ENCODE measurements around the gene PFKFB3.

DNA sequence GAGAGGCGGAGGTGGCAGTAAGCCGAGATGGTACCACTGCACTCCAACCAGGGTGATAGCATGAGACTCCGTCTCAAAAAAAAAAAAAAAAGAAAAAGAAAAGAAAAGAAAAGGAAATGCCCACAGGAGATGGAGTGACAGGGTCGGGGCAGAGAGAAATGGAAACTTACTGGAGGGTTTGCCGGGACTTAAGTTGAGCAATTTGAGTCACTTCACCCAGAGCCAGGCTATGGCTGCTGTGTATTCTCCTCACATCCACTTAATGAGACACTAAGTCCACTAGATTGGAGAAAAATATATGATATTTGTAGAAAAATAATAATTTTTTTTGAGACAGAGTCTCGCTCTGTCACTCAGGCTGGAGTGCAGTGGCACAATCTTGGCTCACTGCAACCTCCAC is 4.6 kb upstream of the PFKFB3 start:
- TF ChIP-seq, protein P1, sequence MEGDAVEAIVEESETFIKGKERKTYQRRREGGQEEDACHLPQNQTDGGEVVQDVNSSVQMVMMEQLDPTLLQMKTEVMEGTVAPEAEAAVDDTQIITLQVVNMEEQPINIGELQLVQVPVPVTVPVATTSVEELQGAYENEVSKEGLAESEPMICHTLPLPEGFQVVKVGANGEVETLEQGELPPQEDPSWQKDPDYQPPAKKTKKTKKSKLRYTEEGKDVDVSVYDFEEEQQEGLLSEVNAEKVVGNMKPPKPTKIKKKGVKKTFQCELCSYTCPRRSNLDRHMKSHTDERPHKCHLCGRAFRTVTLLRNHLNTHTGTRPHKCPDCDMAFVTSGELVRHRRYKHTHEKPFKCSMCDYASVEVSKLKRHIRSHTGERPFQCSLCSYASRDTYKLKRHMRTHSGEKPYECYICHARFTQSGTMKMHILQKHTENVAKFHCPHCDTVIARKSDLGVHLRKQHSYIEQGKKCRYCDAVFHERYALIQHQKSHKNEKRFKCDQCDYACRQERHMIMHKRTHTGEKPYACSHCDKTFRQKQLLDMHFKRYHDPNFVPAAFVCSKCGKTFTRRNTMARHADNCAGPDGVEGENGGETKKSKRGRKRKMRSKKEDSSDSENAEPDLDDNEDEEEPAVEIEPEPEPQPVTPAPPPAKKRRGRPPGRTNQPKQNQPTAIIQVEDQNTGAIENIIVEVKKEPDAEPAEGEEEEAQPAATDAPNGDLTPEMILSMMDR (IDR thresholded peaks at IDR 0.05; ENCODE audit: low read length): no peak
- no peak for TF ChIP-seq EZH2 (IDR thresholded peaks at IDR 0.05; ENCODE audit: borderline replicate concordance, low read length)
